ENCODE measurements around the gene CENPVL1. TPM values are rescaled to one million over a fixed set of nuclear protein-coding genes. Genes with fewer than 3 reads are reported as not detected.
A peak's percentile ranks its signal among the peaks of the same experiment; 100 is the strongest.

CENPVL1 gene
- polyA plus RNA-seq, 1 donor (not counting 4 experiments of a cell fraction or from before 2014, with no cell fraction given): not detected

DNA sequence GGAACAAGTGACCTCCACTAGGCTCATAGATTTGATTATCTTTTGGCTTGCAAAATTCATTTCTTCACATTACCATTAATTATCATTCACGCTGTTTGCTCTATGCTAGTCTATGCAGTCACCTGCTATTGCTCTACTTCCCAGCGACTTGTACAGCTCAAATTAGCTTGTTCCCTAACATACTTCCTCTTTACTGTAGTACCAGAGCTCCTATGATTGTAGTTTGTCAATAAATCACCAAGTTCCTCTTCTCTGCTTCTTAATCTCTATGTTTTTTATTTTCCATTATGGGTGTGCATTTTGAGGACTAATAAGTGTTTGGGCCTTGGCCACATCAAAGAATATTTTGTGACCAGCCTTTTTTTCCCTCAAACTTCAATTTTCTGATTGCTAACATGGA is 26.8 kb downstream of the CENPVL1 start:
- Histone ChIP-seq H3K4me3 (ENCODE audit: control insufficient read depth in 2 of 3, extremely low read depth in 1 of 3, insufficient read depth in 2 of 3, low read depth in 1 of 3, low read length in 3 of 3) (no peak overlapping the region), H3K4me1 (ENCODE audit: control insufficient read depth, extremely low read depth, insufficient read depth, low read length) (no peaks in the 10 kb centered on the region), H4K20me1 (ENCODE audit: control insufficient read depth, extremely low read depth, insufficient read depth, low read length) (no peaks in the 10 kb centered on the region), H3K36me3 (ENCODE audit: control insufficient read depth in 2 of 2, extremely low read depth in 1 of 2, insufficient read depth in 2 of 2, low read length in 2 of 2) (no peaks in the 10 kb centered on the region), H3K27ac (ENCODE audit: control insufficient read depth, insufficient read depth, low read length) (no peak overlapping the region), H3K79me2 (ENCODE audit: control insufficient read depth, insufficient read depth, low read length) (no peaks in the 10 kb centered on the region), H3K4me2 (ENCODE audit: control insufficient read depth, extremely low read depth, insufficient read depth, low read depth, low read length) (no peak overlapping the region), H3K27me3 (ENCODE audit: control insufficient read depth, extremely low read depth, insufficient read depth, low read length) (no peaks in the 10 kb centered on the region), H3K9me3 (ENCODE audit: control insufficient read depth, low read depth, low read length) (no peaks in the 10 kb centered on the region), H3K9ac (ENCODE audit: control insufficient read depth, extremely low read depth, insufficient read depth, low read length) (no peak overlapping the region), H3K9me1 (ENCODE audit: control insufficient read depth, extremely low read depth, insufficient read depth, low read length) (no peaks in the 10 kb centered on the region), H2AFZ (ENCODE audit: control insufficient read depth, low read length) (no peak overlapping the region)
- dilution Hi-C loops (cut with MboI; ENCODE audit: extremely low pct_ligation_motif_present, low sequenced_read_pairs): no loop called here
- FAIRE-seq: no peak
- no peak for DNase-seq (ENCODE audit: low read depth, low spot score)
- no peak for TF ChIP-seq EZH2 (IDR thresholded peaks at IDR 0.05; ENCODE audit: low read length)
- TF ChIP-seq, protein P1, sequence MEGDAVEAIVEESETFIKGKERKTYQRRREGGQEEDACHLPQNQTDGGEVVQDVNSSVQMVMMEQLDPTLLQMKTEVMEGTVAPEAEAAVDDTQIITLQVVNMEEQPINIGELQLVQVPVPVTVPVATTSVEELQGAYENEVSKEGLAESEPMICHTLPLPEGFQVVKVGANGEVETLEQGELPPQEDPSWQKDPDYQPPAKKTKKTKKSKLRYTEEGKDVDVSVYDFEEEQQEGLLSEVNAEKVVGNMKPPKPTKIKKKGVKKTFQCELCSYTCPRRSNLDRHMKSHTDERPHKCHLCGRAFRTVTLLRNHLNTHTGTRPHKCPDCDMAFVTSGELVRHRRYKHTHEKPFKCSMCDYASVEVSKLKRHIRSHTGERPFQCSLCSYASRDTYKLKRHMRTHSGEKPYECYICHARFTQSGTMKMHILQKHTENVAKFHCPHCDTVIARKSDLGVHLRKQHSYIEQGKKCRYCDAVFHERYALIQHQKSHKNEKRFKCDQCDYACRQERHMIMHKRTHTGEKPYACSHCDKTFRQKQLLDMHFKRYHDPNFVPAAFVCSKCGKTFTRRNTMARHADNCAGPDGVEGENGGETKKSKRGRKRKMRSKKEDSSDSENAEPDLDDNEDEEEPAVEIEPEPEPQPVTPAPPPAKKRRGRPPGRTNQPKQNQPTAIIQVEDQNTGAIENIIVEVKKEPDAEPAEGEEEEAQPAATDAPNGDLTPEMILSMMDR (optimal IDR thresholded peaks at IDR 0.05 in 1 of 3, IDR thresholded peaks at IDR 0.05 in 1 of 3, conservative IDR thresholded peaks at IDR 0.05 in 1 of 3; ENCODE audit: extremely low read depth in 1 of 3, insufficient read depth in 2 of 3, low read length in 3 of 3): no peak

DNA sequence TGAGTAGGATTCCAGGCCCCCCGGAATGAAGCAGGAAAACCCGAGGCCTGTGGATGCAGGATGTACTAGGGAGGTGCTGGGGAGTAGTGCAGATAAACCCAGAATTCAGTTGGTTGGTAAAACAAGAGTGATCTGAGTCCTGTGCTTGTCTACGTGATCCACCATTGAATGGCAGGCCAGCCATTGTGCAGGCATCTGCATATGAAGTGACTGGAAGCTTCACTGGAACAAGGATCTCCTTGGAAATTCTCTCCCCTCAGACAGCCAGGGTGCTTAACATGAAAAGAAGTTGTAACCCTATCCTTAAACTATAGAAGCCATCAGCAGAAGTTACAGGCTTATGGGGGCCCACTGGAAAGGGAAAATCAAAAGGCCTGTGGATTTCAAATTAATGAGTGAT is 32.3 kb downstream of the CENPVL1 start:
- FAIRE-seq: no peak
- Histone ChIP-seq H3K9me3 (ENCODE audit: control insufficient read depth, low read depth, low read length) (no peaks in the 10 kb centered on the region), H2AFZ (ENCODE audit: control insufficient read depth, low read length) (peak overlapping the region; percentile 85), H3K9me1 (ENCODE audit: control insufficient read depth, extremely low read depth, insufficient read depth, low read length) (no peaks in the 10 kb centered on the region), H3K36me3 (ENCODE audit: control insufficient read depth in 2 of 2, extremely low read depth in 1 of 2, insufficient read depth in 2 of 2, low read length in 2 of 2) (no peaks in the 10 kb centered on the region), H3K27me3 (ENCODE audit: control insufficient read depth, extremely low read depth, insufficient read depth, low read length) (no peaks in the 10 kb centered on the region), H3K27ac (ENCODE audit: control insufficient read depth, insufficient read depth, low read length) (no peak overlapping the region), H3K79me2 (ENCODE audit: control insufficient read depth, insufficient read depth, low read length) (no peaks in the 10 kb centered on the region), H3K4me3 (ENCODE audit: control insufficient read depth in 2 of 3, extremely low read depth in 1 of 3, insufficient read depth in 2 of 3, low read depth in 1 of 3, low read length in 3 of 3) (no peak overlapping the region), H3K9ac (ENCODE audit: control insufficient read depth, extremely low read depth, insufficient read depth, low read length) (no peak overlapping the region), H3K4me1 (ENCODE audit: control insufficient read depth, extremely low read depth, insufficient read depth, low read length) (no peaks in the 10 kb centered on the region), H3K4me2 (ENCODE audit: control insufficient read depth, extremely low read depth, insufficient read depth, low read depth, low read length) (no peak overlapping the region), H4K20me1 (ENCODE audit: control insufficient read depth, extremely low read depth, insufficient read depth, low read length) (no peaks in the 10 kb centered on the region)
- no peak for DNase-seq (ENCODE audit: low read depth, low spot score)
- dilution Hi-C loops (cut with MboI; ENCODE audit: extremely low pct_ligation_motif_present, low sequenced_read_pairs): no loop called here
- TF ChIP-seq, protein P1 (optimal IDR thresholded peaks at IDR 0.05 in 1 of 3, IDR thresholded peaks at IDR 0.05 in 1 of 3, conservative IDR thresholded peaks at IDR 0.05 in 1 of 3; ENCODE audit: extremely low read depth in 1 of 3, insufficient read depth in 2 of 3, low read length in 3 of 3): no peak
- TF ChIP-seq EZH2 (IDR thresholded peaks at IDR 0.05; ENCODE audit: low read length): no peak

All from keratinocyte (primary cell).